A673 (cell line): ENCODE measurements around the gene CALHM5. TPM values are rescaled to one million over a fixed set of nuclear protein-coding genes. Genes with fewer than 3 reads are reported as not detected.

Source experiments
- BruUV-seq: library from RNA; stranded (reverse); fragments of 400-500 nt; replicated peaks from 2 replicates; lab custom pipeline; 2021; lab: Mats Ljungman, UMichigan
- CTCF ChIA-PET: fragments of 300-600 bp; sonication (Branson Sonifier 250); formaldehyde crosslinking; loops from one replicate; lab custom pipeline; 2022; ENCODE audit warnings: antibody characterized with exemption; lab: Charles Lee
- POLR2A ChIA-PET: fragments of 300-600 bp; sonication (Branson Sonifier 250); formaldehyde crosslinking; loops from one replicate; lab custom pipeline; 2022; ENCODE audit warnings: antibody characterized with exemption; ENCODE audit not compliant: low non-redundant PET; lab: Charles Lee
- DNase-seq: peaks from one replicate; pipeline ENCODE4 v3.0.0-alpha.2; 2015; ENCODE audit warnings: low spot score
- H3K27ac ChIP-seq: fragments of 200-600 bp; sonication (generic); 2 replicates; pipeline ENCODE4 v1.5.1; 2016; ENCODE audit warnings: mixed run types, low read depth, mild to moderate bottlenecking, mixed read lengths, antibody characterized with exemption, low read length; ENCODE audit not compliant: poor library complexity, severe bottlenecking
- H3K27me3 ChIP-seq: fragments of 200-600 bp; sonication (generic); replicated peaks from 2 replicates; pipeline ENCODE4 v1.6.1; 2017; ENCODE audit warnings: mixed run types, low read depth, mild to moderate bottlenecking, mixed read lengths, antibody characterized with exemption, low read length; ENCODE audit not compliant: insufficient read depth, poor library complexity
- H3K36me3 ChIP-seq: fragments of 200-600 bp; sonication (generic); 2 replicates; pipeline ENCODE4 v1.6.1; 2016; ENCODE audit warnings: mixed run types, mild to moderate bottlenecking, mixed read lengths, antibody characterized with exemption, low read length; ENCODE audit not compliant: insufficient read depth, poor library complexity, severe bottlenecking
- H3K4me1 ChIP-seq: fragments of 200-600 bp; sonication (generic); 2 replicates; pipeline ENCODE4 v1.6.1; 2017; ENCODE audit warnings: mixed run types, mild to moderate bottlenecking, mixed read lengths, antibody characterized with exemption, low read length; ENCODE audit not compliant: insufficient read depth, poor library complexity, severe bottlenecking
- H3K4me3 ChIP-seq: fragments of 200-600 bp; sonication (generic); 2 replicates; pipeline ENCODE4 v1.5.1; 2016; ENCODE audit warnings: low read depth, mixed run types, mild to moderate bottlenecking, mixed read lengths, low read length; ENCODE audit not compliant: poor library complexity, severe bottlenecking
- H3K9me3 ChIP-seq: fragments of 200-600 bp; sonication (generic); 2 replicates; pipeline ENCODE4 v1.6.1; 2016; ENCODE audit warnings: mixed run types, low read depth, mild to moderate bottlenecking, mixed read lengths, antibody characterized with exemption, low read length; ENCODE audit not compliant: poor library complexity, severe bottlenecking
- EZH2 ChIP-seq: fragments of 200-600 bp; sonication (generic); IDR thresholded peaks from 2 replicates; pipeline ENCODE4 v1.6.1; 2017; ENCODE audit warnings: borderline replicate concordance, low read depth, mild to moderate bottlenecking, mixed read lengths, antibody characterized with exemption, low read length; ENCODE audit not compliant: poor library complexity, severe bottlenecking
- intact Hi-C: fragments of 100-400 bp; cut with micrococcal nuclease; formaldehyde crosslinking; loops from one replicate; pipeline ENCODE4 v1.10.0; 2022; ENCODE audit not compliant: unreplicated experiment
- total RNA-seq: library from RNA; stranded (reverse); gene quantifications from 2 replicates; pipeline ENCODE4 v1.2.3, GENCODE V29; 2021
- TF ChIP-seq, protein P1 (sequence below): fragments of 300-800, 200-600 bp; sonication (generic); conservative IDR thresholded peaks from 2 replicates; pipeline ENCODE4 v1.5.1; 2017; ENCODE audit warnings: low read depth, mild to moderate bottlenecking, antibody characterized with exemption, low read length, moderate library complexity, mixed read lengths

The CALHM5 gene
- total RNA-seq, 1 experiment from 2014 or later, result 0.26 TPM

DNA sequence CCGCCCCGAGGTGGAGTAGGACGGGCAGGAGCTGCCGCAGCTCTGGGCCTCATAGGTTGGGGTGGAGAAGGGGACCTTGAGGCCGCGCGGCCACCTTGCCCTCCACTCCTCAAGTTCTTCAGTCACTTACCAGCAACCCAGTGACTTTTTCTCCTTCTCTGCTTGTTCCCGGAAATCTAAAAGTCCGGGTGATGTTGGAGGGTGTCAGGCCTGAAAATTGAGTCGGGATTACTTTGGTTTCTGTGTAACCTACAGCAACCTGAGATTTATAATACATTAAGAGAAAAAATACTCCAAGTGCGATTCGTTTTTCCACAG is 60.2 kb downstream of the CALHM5 start:
- no peaks in the 10 kb centered on the region for H3K9me3 ChIP-seq
- ChIA-PET POLR2A (interaction anchor here (1.1 kb wide), 1 partner anchor 292 kb away, joined by 4 read pairs; no protein-coding TSS in a partner anchor), CTCF (interaction anchor here (1.2 kb wide), 1 partner anchor 303 kb away, joined by 6 read pairs; no protein-coding TSS in a partner anchor)
- TF ChIP-seq, protein P1, sequence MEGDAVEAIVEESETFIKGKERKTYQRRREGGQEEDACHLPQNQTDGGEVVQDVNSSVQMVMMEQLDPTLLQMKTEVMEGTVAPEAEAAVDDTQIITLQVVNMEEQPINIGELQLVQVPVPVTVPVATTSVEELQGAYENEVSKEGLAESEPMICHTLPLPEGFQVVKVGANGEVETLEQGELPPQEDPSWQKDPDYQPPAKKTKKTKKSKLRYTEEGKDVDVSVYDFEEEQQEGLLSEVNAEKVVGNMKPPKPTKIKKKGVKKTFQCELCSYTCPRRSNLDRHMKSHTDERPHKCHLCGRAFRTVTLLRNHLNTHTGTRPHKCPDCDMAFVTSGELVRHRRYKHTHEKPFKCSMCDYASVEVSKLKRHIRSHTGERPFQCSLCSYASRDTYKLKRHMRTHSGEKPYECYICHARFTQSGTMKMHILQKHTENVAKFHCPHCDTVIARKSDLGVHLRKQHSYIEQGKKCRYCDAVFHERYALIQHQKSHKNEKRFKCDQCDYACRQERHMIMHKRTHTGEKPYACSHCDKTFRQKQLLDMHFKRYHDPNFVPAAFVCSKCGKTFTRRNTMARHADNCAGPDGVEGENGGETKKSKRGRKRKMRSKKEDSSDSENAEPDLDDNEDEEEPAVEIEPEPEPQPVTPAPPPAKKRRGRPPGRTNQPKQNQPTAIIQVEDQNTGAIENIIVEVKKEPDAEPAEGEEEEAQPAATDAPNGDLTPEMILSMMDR, result 0 out of 2 replicates have a peak, but pooled peaks have one; percentile 11
- no peak for TF ChIP-seq EZH2
- peaks cover 23% of the 10 kb centered on the region for H3K4me1 ChIP-seq
- intact Hi-C loops, result no loop called here
- BruUV-seq, result TSS peak; percentile 36
- peaks cover 9% of the 10 kb centered on the region for H3K36me3 ChIP-seq
- no peaks in the 10 kb centered on the region for H3K27me3 ChIP-seq
- DNase-seq, result no peak
- peak overlapping the region; percentile 91 for H3K27ac ChIP-seq
- peak overlapping the region; percentile 75 for H3K4me3 ChIP-seq

DNA sequence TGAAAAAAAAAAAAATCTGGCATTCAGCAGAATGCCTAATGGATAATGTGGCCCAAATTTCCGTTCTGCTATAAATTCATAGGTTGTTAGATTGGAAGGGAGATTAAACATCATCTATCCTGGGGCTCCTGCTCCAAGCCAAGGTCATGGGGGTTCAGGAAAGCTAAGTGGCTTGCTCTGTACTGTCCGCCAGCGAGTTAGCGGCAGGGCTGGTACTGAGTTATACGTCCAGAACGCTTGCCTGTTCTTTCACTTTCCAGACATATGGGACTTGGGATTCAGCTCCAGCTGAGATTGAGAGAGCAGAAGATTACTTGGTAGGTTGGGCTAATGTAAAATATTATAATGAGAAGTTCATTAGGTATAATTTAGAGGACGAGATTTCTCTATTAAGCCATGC is 60.7 kb downstream of the CALHM5 start:
- Histone ChIP-seq H3K27ac (peak overlapping the region; percentile 91), H3K4me3 (peak overlapping the region; percentile 75), H3K36me3 (peaks cover 9% of the 10 kb centered on the region), H3K27me3 (no peaks in the 10 kb centered on the region), H3K9me3 (no peaks in the 10 kb centered on the region), H3K4me1 (peaks cover 23% of the 10 kb centered on the region)
- intact Hi-C loops, result no loop called here
- BruUV-seq, result no TSS peak
- CTCF ChIA-PET, result interaction anchor here (1.2 kb wide), 1 partner anchor 303 kb away, joined by 6 read pairs; no protein-coding TSS in a partner anchor
- TF ChIP-seq, protein P1, result no peak
- TF ChIP-seq EZH2, result no peak
- no peak for DNase-seq
- POLR2A ChIA-PET, result interaction anchor here (0.7 to 1.1 kb wide), 2 partner anchors 61 to 293 kb away, joined by 4 to 6 read pairs; partner anchors contain the start of gene CALHM5

Other genes starting within 250 kb of the CALHM5 start
- 39.7 and 41.1 TPM in 2 replicates for gene TSPYL1, start 231.7 kb upstream of the CALHM5 start, total RNA-seq
- gene DSE, start 140.7 kb upstream of the CALHM5 start, total RNA-seq, result 31.4 and 33.3 TPM in 2 replicates
- gene CALHM6, start 50.3 kb upstream of the CALHM5 start, total RNA-seq, result not detected in 2 replicates
- gene TRAPPC3L, start 34.0 kb downstream of the CALHM5 start, total RNA-seq, result not detected in 2 replicates
- not detected in 2 replicates for gene CALHM4, start 42.1 kb downstream of the CALHM5 start, total RNA-seq
- gene RWDD1, start 59.9 kb downstream of the CALHM5 start, total RNA-seq, result 47.2 and 52.3 TPM in 2 replicates
- gene RSPH4A, start 104.8 kb downstream of the CALHM5 start, total RNA-seq, result 0.24 and 0.26 TPM in 2 replicates
- gene ZUP1, start 157.1 kb downstream of the CALHM5 start, total RNA-seq, result 18.2 and 19.0 TPM in 2 replicates
- gene KPNA5, start 169.6 kb downstream of the CALHM5 start, total RNA-seq, result 17.3 and 19.4 TPM in 2 replicates